B cell (primary cell): Measurements from ENCODE around the gene RBM38. TPM values are rescaled to one million over a fixed set of nuclear protein-coding genes. Genes with fewer than 3 reads are reported as not detected.
A peak's percentile ranks its signal among the peaks of the same experiment; 100 is the strongest.

Experiments
- ATAC-seq: fragments of 200-7000 bp; cut with Tn5 transposase; one replicate; pipeline ENCODE4 v1.10.0; 2021; ENCODE audit warnings: low read depth, mild to moderate bottlenecking, moderate number of reproducible peaks, moderate library complexity
- CTCF ChIA-PET: fragments of 350-600 bp; sonication (Branson Sonifier 250); formaldehyde crosslinking; loops from one replicate; lab custom pipeline; 2021; ENCODE audit warnings: antibody characterized with exemption, inconsistent platforms; lab: Charles Lee
- POLR2A ChIA-PET: fragments of 350-600 bp; sonication (Branson Sonifier 250); formaldehyde crosslinking; loops from one replicate; lab custom pipeline; 2021; ENCODE audit warnings: antibody characterized with exemption; lab: Charles Lee
- DNase-seq: peaks from one replicate; pipeline ENCODE4 v3.0.0; 2013
- H2AFZ ChIP-seq: 2 replicates; pipeline ENCODE4 v1.6.1; 2012; ENCODE audit warnings: mild to moderate bottlenecking, low read depth, low read length; ENCODE audit not compliant: insufficient read depth, poor library complexity, severe bottlenecking
- H3K27ac ChIP-seq, 2 donors: 1 replicate in 1 of 2; 2 replicates in 1 of 2; pipeline ENCODE4 v1.5.1; 2012 to 2013; ENCODE audit warnings: low read length in 2 of 2, mild to moderate bottlenecking in 2 of 2, moderate library complexity in 1 of 2
- H3K27me3 ChIP-seq, 4 experiments: fragments of 200-600 bp in 1 of 4; sonication (generic) in 1 of 4; replicated peaks in 1 of 4; 1 replicate in 2 of 4; 2 replicates in 2 of 4; pipeline versions ENCODE4 v1.6.1 to v1.7.0; 2013 to 2016; ENCODE audit warnings: low read length in 3 of 4, mild to moderate bottlenecking in 2 of 4, mixed read lengths in 1 of 4, moderate library complexity in 1 of 4; ENCODE audit not compliant: insufficient read depth in 4 of 4, control insufficient read depth in 3 of 4; ENCODE audit errors: control extremely low read depth in 1 of 4
- H3K36me3 ChIP-seq, 2 experiments: replicated peaks in 1 of 2; 1 replicate in 1 of 2; 2 replicates in 1 of 2; pipeline versions ENCODE4 v1.6.1 to v1.7.1; 2013; ENCODE audit warnings: low read length in 1 of 2; ENCODE audit not compliant: insufficient read depth in 2 of 2, control insufficient read depth in 1 of 2; ENCODE audit errors: control extremely low read depth in 1 of 2, extremely low read depth in 1 of 2
- H3K4me1 ChIP-seq, 2 donors: fragments of 200-600 bp in 1 of 2; sonication (generic) in 1 of 2; 1 replicate in 1 of 2; 2 replicates in 1 of 2; pipeline versions ENCODE4 v1.5.1 to v1.6.1; 2013 to 2017; ENCODE audit warnings: low read length in 2 of 2; ENCODE audit not compliant: control insufficient read depth in 2 of 2, insufficient read depth in 2 of 2
- H3K4me2 ChIP-seq: replicated peaks from 2 replicates; pipeline ENCODE3; 2012; ENCODE audit warnings: mild to moderate bottlenecking, low read depth, low read length; ENCODE audit not compliant: poor library complexity, severe bottlenecking
- H3K4me3 ChIP-seq, 5 experiments: fragments of 200-600 bp in 1 of 5; sonication (generic) in 1 of 5; 1 replicate in 3 of 5; 2 replicates in 2 of 5; pipeline versions ENCODE4 v1.5.1 to v1.7.0; 2011 to 2016; ENCODE audit warnings: low read length in 4 of 5, mild to moderate bottlenecking in 4 of 5, low read depth in 2 of 5, control low read depth in 1 of 5, moderate library complexity in 1 of 5; ENCODE audit not compliant: insufficient read depth in 1 of 5; ENCODE audit errors: control extremely low read depth in 1 of 5, extremely low read depth in 1 of 5
- H3K79me2 ChIP-seq: fragments of 200-600 bp; sonication (generic); one replicate; pipeline ENCODE4 v1.6.0; 2016; ENCODE audit warnings: low read length; ENCODE audit not compliant: control insufficient read depth, insufficient read depth
- H3K9ac ChIP-seq: fragments of 200-600 bp; sonication (generic); 2 replicates; pipeline ENCODE4 v1.6.1; 2017; ENCODE audit warnings: mild to moderate bottlenecking, low read length, moderate library complexity
- H3K9me3 ChIP-seq, 3 donors: one replicate each; pipeline versions ENCODE4 v1.6.1 to v1.7.1; 2013; ENCODE audit warnings: low read length in 2 of 3; ENCODE audit not compliant: control insufficient read depth in 2 of 3, insufficient read depth in 1 of 3; ENCODE audit errors: control extremely low read depth in 1 of 3
- H4K20me1 ChIP-seq: 2 replicates; pipeline ENCODE4 v1.6.0; 2012; ENCODE audit warnings: mild to moderate bottlenecking, low read length; ENCODE audit not compliant: insufficient read depth, control insufficient read depth, poor library complexity, severe bottlenecking
- H3K27ac Mint-ChIP-seq: one replicate; pipeline ENCODE4 v1.8.0; 2021; ENCODE audit warnings: mixed read lengths
- H3K27me3 Mint-ChIP-seq: one replicate; pipeline ENCODE4 v1.8.0; 2021; ENCODE audit warnings: mixed read lengths
- H3K4me1 Mint-ChIP-seq: one replicate; pipeline ENCODE4 v1.8.0; 2021; ENCODE audit warnings: mixed read lengths
- H3K4me3 Mint-ChIP-seq: one replicate; pipeline ENCODE4 v1.8.0; 2021; ENCODE audit warnings: mixed read lengths
- H3K9me3 Mint-ChIP-seq: one replicate; pipeline ENCODE4 v1.8.0; 2022; ENCODE audit warnings: mixed read lengths; ENCODE audit not compliant: insufficient read depth
- CTCF ChIP-seq: fragments of 200-600 bp; IDR thresholded peaks from one replicate; pipeline ENCODE4 v1.8.0; 2022; ENCODE audit warnings: antibody characterized with exemption, mild to moderate bottlenecking
- EZH2 ChIP-seq: IDR thresholded peaks from 2 replicates; pipeline ENCODE4 v1.6.1; 2012; ENCODE audit warnings: borderline replicate concordance, low read depth, mild to moderate bottlenecking, moderate library complexity, low read length; ENCODE audit not compliant: insufficient read depth, poor library complexity, severe bottlenecking
- WGBS: methylation state at CpG from one replicate; pipeline ENCODE4 v1.1.5; 2013; ENCODE audit warnings: missing lambda C conversion rate; ENCODE audit not compliant: insufficient coverage; 5-methylcytosine and 5-hydroxymethylcytosine counted together
- intact Hi-C: fragments of 100-400 bp; cut with micrococcal nuclease; formaldehyde crosslinking; loops from one replicate; pipeline ENCODE4 v1.10.0; 2022
- polyA plus RNA-seq: library from polyadenylated mRNA; depleted of rRNA; stranded (reverse); fragments of >200 nt; gene quantifications from 2 replicates; pipeline ENCODE4 v1.2.3, GENCODE V29; 2012
- total RNA-seq, 2 donors: library from RNA; stranded (reverse); fragments of 120-200 nt in 1 of 2; gene quantifications; 1 replicate in 1 of 2; 2 replicates in 1 of 2; pipeline versions ENCODE4 v1.2.3 to v1.2.4, GENCODE V29; 2013 to 2022

The RBM38 gene
- total and polyA plus RNA-seq, 2 donors (not counting 1 experiment from before 2014, with no cell fraction given) = 198 to 225 TPM

- intact Hi-C loops = no loop called here
- H3K27me3 ChIP-seq = no peaks in the 10 kb centered on the region
- H3K36me3 ChIP-seq = peaks cover 0 to 9% of the 10 kb centered on the region in 2 experiments
- ATAC-seq = no peak
- DNase-seq = no peak
- Mint-ChIP-seq H3K27ac (no peak overlapping the region), H3K4me1 (peaks cover 19% of the 10 kb centered on the region), H3K4me3 (no peak overlapping the region), H3K27me3 (no peaks in the 10 kb centered on the region), H3K9me3 (no peaks in the 10 kb centered on the region)
- ChIA-PET POLR2A (interaction anchor here (1.2 kb wide), 1 partner anchor 13 kb away, joined by 4 read pairs; no protein-coding TSS in a partner anchor), CTCF (no interaction called here)
- H3K4me3 ChIP-seq = no peak overlapping the region
- no peaks in the 10 kb centered on the region for H3K9me3 ChIP-seq
- peaks cover 9% of the 10 kb centered on the region for H4K20me1 ChIP-seq
- H2AFZ ChIP-seq = no peak overlapping the region
- no peak overlapping the region for H3K9ac ChIP-seq
- no peaks in the 10 kb centered on the region for H3K79me2 ChIP-seq
- no peaks in the 10 kb centered on the region for H3K4me1 ChIP-seq
- H3K27ac ChIP-seq = no peak overlapping the region
- no peak overlapping the region for H3K4me2 ChIP-seq
- 62% methylated on average over 17 of the region's 19 CpGs for WGBS
- TF ChIP-seq CTCF (no peak), EZH2 (no peak)
Observed at GRCh38 chr20:57414867-57415592, 23.8 kb downstream of the RBM38 start.

GRCh38 chr20:57415771-57416170 lies 24.6 kb downstream of the RBM38 start:
- Histone ChIP-seq H3K4me2 (no peak overlapping the region), H3K9me3 (no peaks in the 10 kb centered on the region), H3K36me3 (peaks cover 0 to 1% of the 10 kb centered on the region in 2 experiments), H3K4me1 (no peaks in the 10 kb centered on the region), H4K20me1 (peaks cover 1% of the 10 kb centered on the region), H3K27me3 (no peaks in the 10 kb centered on the region), H3K27ac (no peak overlapping the region), H3K4me3 (no peak overlapping the region), H3K9ac (no peak overlapping the region), H3K79me2 (no peaks in the 10 kb centered on the region), H2AFZ (no peak overlapping the region)
- no peaks in the 10 kb centered on the region for H3K27me3 Mint-ChIP-seq
- peaks cover 15% of the 10 kb centered on the region for H3K4me1 Mint-ChIP-seq
- TF ChIP-seq EZH2 = no peak
- TF ChIP-seq CTCF = no peak
- 94% methylated on average over 9 of the region's 11 CpGs for WGBS
- no peak overlapping the region for H3K4me3 Mint-ChIP-seq
- no peak for DNase-seq
- POLR2A ChIA-PET = interaction anchor here (0.7 kb wide), 1 partner anchor 17 kb away, joined by 3 read pairs; no protein-coding TSS in a partner anchor
- H3K27ac Mint-ChIP-seq = peak overlapping the region; percentile 34
- CTCF ChIA-PET = no interaction called here
- H3K9me3 Mint-ChIP-seq = no peaks in the 10 kb centered on the region
- ATAC-seq = no peak
- intact Hi-C loops = no loop called here
